Measurements from ENCODE around the gene NFATC1.

NFATC1 gene

GRCh38 chr18:79459946-79460480 is 64.3 kb downstream of the NFATC1 start:
- DNase-seq, result no peak

- DNase-seq, result no peak
Measured at GRCh38 chr18:79460481-79461300, 65.0 kb downstream of the NFATC1 start.

- DNase-seq, result no peak
Measured at GRCh38 chr18:79461627-79462026, 65.9 kb downstream of the NFATC1 start.

- no peak for DNase-seq
Measured at GRCh38 chr18:79463424-79463960, 67.8 kb downstream of the NFATC1 start.

- peak; percentile 38 for DNase-seq
Measured at GRCh38 chr18:79465392-79465991, 69.8 kb downstream of the NFATC1 start.

GRCh38 chr18:79466591-79466990 is 70.9 kb downstream of the NFATC1 start:
- DNase-seq, result peak; percentile 74

- no peak for DNase-seq
Measured at GRCh38 chr18:79467126-79467525, 71.4 kb downstream of the NFATC1 start.

GRCh38 chr18:79468119-79468789 is 72.5 kb downstream of the NFATC1 start:
- no peak for DNase-seq

GRCh38 chr18:79469309-79469708 is 73.6 kb downstream of the NFATC1 start:
- DNase-seq, result no peak

GRCh38 chr18:79469751-79470505 is 74.2 kb downstream of the NFATC1 start:
- DNase-seq, result no peak

GRCh38 chr18:79470547-79470946 is 74.8 kb downstream of the NFATC1 start:
- no peak for DNase-seq

- no peak for DNase-seq
Measured at GRCh38 chr18:79471046-79471445, 75.3 kb downstream of the NFATC1 start.

GRCh38 chr18:79471597-79471996 is 75.9 kb downstream of the NFATC1 start:
- no peak for DNase-seq

- no peak for DNase-seq
Measured at GRCh38 chr18:79472176-79472575, 76.4 kb downstream of the NFATC1 start.

GRCh38 chr18:79472946-79473345 is 77.2 kb downstream of the NFATC1 start:
- DNase-seq, result no peak

GRCh38 chr18:79476031-79476917 is 80.5 kb downstream of the NFATC1 start:
- DNase-seq, result no peak

GRCh38 chr18:79476918-79477571 is 81.3 kb downstream of the NFATC1 start:
- DNase-seq, result no peak

- no peak for DNase-seq
Measured at GRCh38 chr18:79477711-79478483, 82.2 kb downstream of the NFATC1 start.

GRCh38 chr18:79478484-79479115 is 82.9 kb downstream of the NFATC1 start:
- DNase-seq, result no peak

Data from RPMI8226 (cell line).